Measurements from ENCODE around the gene TIFAB. TPM values are rescaled to one million over a fixed set of nuclear protein-coding genes. Genes with fewer than 3 reads are reported as not detected.

Gene TIFAB
- total RNA-seq, 4 donors from 2014 or later: 0.16 TPM; not detected in 3

DNA sequence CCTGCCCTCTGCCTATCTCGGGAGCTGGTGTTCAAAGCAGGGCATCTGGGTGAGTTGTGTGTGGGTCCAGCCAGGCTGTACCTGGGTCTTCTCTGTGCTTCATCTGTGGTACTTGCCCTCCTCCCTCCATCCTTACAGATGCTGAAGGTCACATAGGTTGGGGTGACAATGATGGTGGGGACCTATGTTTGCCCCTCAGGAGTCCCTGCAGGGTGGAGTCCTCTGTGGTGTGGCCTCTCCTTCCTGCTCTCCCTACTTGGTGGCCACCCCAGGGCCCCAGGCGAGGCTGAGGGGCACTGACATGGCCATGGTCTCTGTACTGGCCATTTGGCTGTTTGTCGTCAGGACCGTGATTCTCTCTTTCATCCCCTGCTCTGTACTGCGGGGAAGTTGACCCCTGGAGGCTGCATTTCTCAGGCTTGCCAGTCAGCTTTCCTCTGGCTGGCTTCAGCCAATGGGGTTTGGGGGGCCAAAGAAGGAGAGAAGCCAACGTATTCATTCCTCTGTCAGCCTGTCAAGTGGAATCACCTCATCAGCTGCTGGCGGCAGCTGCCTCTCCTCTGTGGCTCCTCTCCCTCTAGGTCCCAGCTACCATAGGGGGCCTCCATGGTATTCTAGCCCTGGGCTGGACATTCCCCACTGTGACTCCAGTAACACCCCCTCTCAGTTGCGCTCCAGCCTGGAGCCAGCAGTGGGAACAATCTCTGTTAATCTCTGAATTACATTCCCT is 9.6 kb downstream of the TIFAB start:
- Histone ChIP-seq H3K27me3 (no peaks in the 10 kb centered on the region), H3K9me3 (no peaks in the 10 kb centered on the region), H3K4me3 (no peak overlapping the region), H3K36me3 (no peaks in the 10 kb centered on the region), H3K4me1 (peaks cover 0 to 15% (median 3%) of the 10 kb centered on the region in 4 donors), H3K27ac (no peak overlapping the region)
- no peak for DNase-seq
- 76 to 100% methylated on average over 1 to 8 of the region's 8 CpGs for WGBS, 2 donors (ENCODE audit: low coverage in 1 of 2)
- intact Hi-C loops (cut with DNase I; ENCODE audit: low total_unique reads) (no loop called here), in situ Hi-C loops (cut with MboI; ENCODE audit: low pct_ligation_motif_present in 1 of 4, low pct_unique_long_range_greater_than_20kb in 1 of 4, low sequenced_read_pairs in 3 of 4) (no loop called here)
- TF ChIP-seq POLR2A (IDR thresholded peaks at IDR 0.05) (no peak), EP300 (IDR thresholded peaks at IDR 0.05; ENCODE audit: low read depth) (no peak), POLR2AphosphoS5 (IDR thresholded peaks at IDR 0.05) (no peak)
- TF ChIP-seq, protein P1, sequence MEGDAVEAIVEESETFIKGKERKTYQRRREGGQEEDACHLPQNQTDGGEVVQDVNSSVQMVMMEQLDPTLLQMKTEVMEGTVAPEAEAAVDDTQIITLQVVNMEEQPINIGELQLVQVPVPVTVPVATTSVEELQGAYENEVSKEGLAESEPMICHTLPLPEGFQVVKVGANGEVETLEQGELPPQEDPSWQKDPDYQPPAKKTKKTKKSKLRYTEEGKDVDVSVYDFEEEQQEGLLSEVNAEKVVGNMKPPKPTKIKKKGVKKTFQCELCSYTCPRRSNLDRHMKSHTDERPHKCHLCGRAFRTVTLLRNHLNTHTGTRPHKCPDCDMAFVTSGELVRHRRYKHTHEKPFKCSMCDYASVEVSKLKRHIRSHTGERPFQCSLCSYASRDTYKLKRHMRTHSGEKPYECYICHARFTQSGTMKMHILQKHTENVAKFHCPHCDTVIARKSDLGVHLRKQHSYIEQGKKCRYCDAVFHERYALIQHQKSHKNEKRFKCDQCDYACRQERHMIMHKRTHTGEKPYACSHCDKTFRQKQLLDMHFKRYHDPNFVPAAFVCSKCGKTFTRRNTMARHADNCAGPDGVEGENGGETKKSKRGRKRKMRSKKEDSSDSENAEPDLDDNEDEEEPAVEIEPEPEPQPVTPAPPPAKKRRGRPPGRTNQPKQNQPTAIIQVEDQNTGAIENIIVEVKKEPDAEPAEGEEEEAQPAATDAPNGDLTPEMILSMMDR (IDR thresholded peaks at IDR 0.05): no peak

DNA sequence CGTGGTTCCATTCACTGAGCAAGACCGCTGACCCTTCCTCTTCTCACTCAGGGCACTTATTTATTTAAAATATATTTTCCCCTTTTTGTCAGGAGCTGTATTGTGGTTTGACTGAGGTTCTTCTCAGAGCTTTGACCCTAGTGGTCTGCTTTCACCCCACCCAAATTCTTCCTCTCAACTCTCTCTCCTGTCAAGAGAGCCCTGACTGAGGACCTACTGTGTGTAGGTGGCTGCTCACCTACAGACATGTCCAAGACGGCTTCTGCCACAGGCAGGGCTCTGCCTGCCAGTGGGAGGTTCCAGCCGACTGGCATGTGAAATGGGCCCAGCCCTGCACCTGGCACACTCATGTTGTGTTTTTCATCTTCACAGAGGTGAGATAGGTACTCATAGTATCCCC is 10.2 kb downstream of the TIFAB start:
- Histone ChIP-seq H3K4me1 (peaks cover 0 to 15% (median 3%) of the 10 kb centered on the region in 4 donors), H3K27me3 (no peaks in the 10 kb centered on the region), H3K9me3 (no peaks in the 10 kb centered on the region), H3K27ac (no peak overlapping the region), H3K36me3 (no peaks in the 10 kb centered on the region), H3K4me3 (no peak overlapping the region)
- intact Hi-C loops (cut with DNase I; ENCODE audit: low total_unique reads) (no loop called here), in situ Hi-C loops (cut with MboI; ENCODE audit: low pct_ligation_motif_present in 1 of 4, low pct_unique_long_range_greater_than_20kb in 1 of 4, low sequenced_read_pairs in 3 of 4) (no loop called here)
- no peak for DNase-seq
- WGBS, 2 donors (ENCODE audit: low coverage in 1 of 2): 65 to 82% methylated on average over 2 to 4 of the region's 4 CpGs
- no peak for TF ChIP-seq POLR2AphosphoS5 (IDR thresholded peaks at IDR 0.05)
- TF ChIP-seq, protein P1 (IDR thresholded peaks at IDR 0.05): no peak
- TF ChIP-seq POLR2A (IDR thresholded peaks at IDR 0.05): no peak
- no peak for TF ChIP-seq EP300 (IDR thresholded peaks at IDR 0.05; ENCODE audit: low read depth)

DNA sequence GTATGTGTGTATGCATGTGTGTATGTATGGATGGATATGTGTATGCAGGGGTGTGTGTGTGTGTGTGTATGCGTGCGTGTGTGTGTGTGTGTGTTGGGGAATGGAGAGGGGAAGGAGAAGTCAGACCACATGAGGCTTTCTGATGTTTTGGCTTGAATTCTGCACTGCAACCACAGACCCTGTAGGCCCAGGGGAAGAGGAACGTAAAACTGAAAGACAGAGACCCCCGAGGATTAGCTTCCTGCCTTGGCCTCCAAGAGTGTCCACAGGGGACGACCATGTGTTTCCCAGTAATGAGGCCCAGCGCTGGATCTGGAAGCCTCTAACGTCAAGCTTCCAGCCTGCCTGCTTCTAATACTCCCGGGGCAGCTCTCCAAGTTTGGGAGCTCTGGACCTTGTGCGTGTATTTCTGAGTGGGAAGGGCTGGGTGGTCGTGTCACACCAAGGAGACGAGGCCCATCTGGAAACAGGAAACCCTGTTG is 10.8 kb downstream of the TIFAB start:
- no peak for TF ChIP-seq POLR2A (IDR thresholded peaks at IDR 0.05)
- no peak for TF ChIP-seq POLR2AphosphoS5 (IDR thresholded peaks at IDR 0.05)
- no peak for TF ChIP-seq EP300 (IDR thresholded peaks at IDR 0.05; ENCODE audit: low read depth)
- TF ChIP-seq, protein P1 (IDR thresholded peaks at IDR 0.05): no peak
- Histone ChIP-seq H3K36me3 (no peaks in the 10 kb centered on the region), H3K9me3 (no peaks in the 10 kb centered on the region), H3K27ac (no peak overlapping the region), H3K4me1 (peaks cover 0 to 17% (median 3%) of the 10 kb centered on the region in 4 donors), H3K4me3 (no peak overlapping the region), H3K27me3 (no peaks in the 10 kb centered on the region)
- intact Hi-C loops (cut with DNase I; ENCODE audit: low total_unique reads): no loop called here
- DNase-seq: no peak
- in situ Hi-C loops (cut with MboI; ENCODE audit: low pct_ligation_motif_present in 1 of 4, low pct_unique_long_range_greater_than_20kb in 1 of 4, low sequenced_read_pairs in 3 of 4): no loop called here
- 20 to 45% methylated on average over 1 to 11 of the region's 11 CpGs for WGBS, 2 donors (ENCODE audit: low coverage in 1 of 2)

DNA sequence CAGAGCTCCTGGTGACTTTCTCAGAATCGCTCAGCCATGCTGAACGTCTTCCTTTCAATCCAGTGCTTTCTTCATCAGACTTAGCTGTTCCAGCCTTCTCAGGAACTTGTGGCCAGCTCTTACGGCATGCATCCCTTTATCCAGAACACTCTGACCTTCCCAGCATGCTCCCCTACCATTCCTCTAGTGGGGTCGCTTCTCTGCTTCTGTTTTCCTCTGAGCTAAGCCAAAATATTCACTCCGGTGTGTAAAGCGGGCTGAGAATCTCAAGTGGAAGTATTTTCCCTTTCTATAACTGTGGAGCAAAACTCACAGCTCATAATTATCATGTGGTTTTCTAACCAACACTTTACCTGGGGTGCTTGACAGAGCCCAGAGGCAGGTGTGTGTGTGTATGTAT is 11.2 kb downstream of the TIFAB start:
- DNase-seq: no peak

More for the DNA sequence above, 11.2 kb downstream of the TIFAB start:
- in situ Hi-C loops (cut with MboI; ENCODE audit: low pct_ligation_motif_present in 1 of 4, low pct_unique_long_range_greater_than_20kb in 1 of 4, low sequenced_read_pairs in 3 of 4) (no loop called here), intact Hi-C loops (cut with DNase I; ENCODE audit: low total_unique reads) (no loop called here)
- TF ChIP-seq EP300 (IDR thresholded peaks at IDR 0.05; ENCODE audit: low read depth): no peak
- TF ChIP-seq POLR2A (IDR thresholded peaks at IDR 0.05): no peak
- TF ChIP-seq POLR2AphosphoS5 (IDR thresholded peaks at IDR 0.05): no peak
- TF ChIP-seq, protein P1 (IDR thresholded peaks at IDR 0.05): no peak
- peaks cover 0 to 17% (median 3%) of the 10 kb centered on the region in 4 donors for H3K4me1 ChIP-seq
- H3K9me3 ChIP-seq: no peaks in the 10 kb centered on the region
- WGBS, 2 donors (ENCODE audit: low coverage in 1 of 2): 80 to 100% methylated on average over 2 to 6 of the region's 6 CpGs
- no peaks in the 10 kb centered on the region for H3K27me3 ChIP-seq
- no peak overlapping the region for H3K4me3 ChIP-seq
- no peak overlapping the region for H3K27ac ChIP-seq
- no peaks in the 10 kb centered on the region for H3K36me3 ChIP-seq

All from transverse colon (tissue), 4 donors.